ENCODE results near the gene PARM1.

Gene PARM1

DNA sequence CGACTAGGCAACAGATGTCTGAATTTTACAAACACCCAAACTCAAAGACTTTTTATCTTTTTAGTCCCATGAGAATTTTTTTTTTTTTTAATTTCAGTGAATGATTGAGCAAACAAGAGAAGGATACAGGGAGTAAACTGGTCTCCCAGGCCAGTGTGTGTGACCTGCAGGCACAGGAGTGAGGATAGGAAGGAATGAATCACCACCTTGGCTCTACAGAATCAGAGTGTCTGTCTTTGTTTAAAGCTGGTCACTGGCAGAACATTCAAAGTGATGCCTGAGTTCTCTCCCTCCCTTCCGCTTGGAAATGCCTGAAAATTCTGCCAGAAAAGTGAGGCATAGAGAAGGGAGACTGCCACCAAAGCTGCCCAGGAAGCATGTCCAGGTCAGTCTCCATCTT lies 69.5 kb downstream of the PARM1 start:
- no peak for TF ChIP-seq ZNF23 (tag by site-specific recombination; IDR thresholded peaks at IDR 0.05; ENCODE audit: borderline replicate concordance)
- TF ChIP-seq ZNF350 (tag by site-specific recombination; IDR thresholded peaks at IDR 0.05) = no peak
- TF ChIP-seq ZNF335 (tag by site-specific recombination; conservative IDR thresholded peaks at IDR 0.05) = no peak
- no peak for TF ChIP-seq MYNN (tag by site-specific recombination; IDR thresholded peaks at IDR 0.05; ENCODE audit: borderline replicate concordance)
- TF ChIP-seq, protein P1, sequence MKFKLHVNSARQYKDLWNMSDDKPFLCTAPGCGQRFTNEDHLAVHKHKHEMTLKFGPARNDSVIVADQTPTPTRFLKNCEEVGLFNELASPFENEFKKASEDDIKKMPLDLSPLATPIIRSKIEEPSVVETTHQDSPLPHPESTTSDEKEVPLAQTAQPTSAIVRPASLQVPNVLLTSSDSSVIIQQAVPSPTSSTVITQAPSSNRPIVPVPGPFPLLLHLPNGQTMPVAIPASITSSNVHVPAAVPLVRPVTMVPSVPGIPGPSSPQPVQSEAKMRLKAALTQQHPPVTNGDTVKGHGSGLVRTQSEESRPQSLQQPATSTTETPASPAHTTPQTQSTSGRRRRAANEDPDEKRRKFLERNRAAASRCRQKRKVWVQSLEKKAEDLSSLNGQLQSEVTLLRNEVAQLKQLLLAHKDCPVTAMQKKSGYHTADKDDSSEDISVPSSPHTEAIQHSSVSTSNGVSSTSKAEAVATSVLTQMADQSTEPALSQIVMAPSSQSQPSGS (tag by site-specific recombination; IDR thresholded peaks at IDR 0.05; ENCODE audit: low read depth) = no peak
- TF ChIP-seq, protein P2, sequence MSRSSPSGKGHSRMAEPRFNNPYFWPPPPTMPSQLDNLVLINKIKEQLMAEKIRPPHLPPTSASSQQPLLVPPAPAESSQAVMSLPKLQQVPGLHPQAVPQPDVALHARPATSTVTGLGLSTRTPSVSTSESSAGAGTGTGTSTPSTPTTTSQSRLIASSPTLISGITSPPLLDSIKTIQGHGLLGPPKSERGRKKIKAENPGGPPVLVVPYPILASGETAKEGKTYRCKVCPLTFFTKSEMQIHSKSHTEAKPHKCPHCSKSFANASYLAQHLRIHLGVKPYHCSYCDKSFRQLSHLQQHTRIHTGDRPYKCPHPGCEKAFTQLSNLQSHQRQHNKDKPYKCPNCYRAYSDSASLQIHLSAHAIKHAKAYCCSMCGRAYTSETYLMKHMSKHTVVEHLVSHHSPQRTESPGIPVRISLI (tag by site-specific recombination; IDR thresholded peaks at IDR 0.05) = no peak
- TF ChIP-seq ZNF354C (tag by site-specific recombination; IDR thresholded peaks at IDR 0.05; ENCODE audit: borderline replicate concordance, low read depth) = no peak
- TF ChIP-seq, protein P3, sequence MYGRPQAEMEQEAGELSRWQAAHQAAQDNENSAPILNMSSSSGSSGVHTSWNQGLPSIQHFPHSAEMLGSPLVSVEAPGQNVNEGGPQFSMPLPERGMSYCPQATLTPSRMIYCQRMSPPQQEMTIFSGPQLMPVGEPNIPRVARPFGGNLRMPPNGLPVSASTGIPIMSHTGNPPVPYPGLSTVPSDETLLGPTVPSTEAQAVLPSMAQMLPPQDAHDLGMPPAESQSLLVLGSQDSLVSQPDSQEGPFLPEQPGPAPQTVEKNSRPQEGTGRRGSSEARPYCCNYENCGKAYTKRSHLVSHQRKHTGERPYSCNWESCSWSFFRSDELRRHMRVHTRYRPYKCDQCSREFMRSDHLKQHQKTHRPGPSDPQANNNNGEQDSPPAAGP (tag by site-specific recombination; IDR thresholded peaks at IDR 0.05) = no peak
- no peak for TF ChIP-seq ZNF426 (tag by site-specific recombination; IDR thresholded peaks at IDR 0.05)
- TF ChIP-seq, protein P4, sequence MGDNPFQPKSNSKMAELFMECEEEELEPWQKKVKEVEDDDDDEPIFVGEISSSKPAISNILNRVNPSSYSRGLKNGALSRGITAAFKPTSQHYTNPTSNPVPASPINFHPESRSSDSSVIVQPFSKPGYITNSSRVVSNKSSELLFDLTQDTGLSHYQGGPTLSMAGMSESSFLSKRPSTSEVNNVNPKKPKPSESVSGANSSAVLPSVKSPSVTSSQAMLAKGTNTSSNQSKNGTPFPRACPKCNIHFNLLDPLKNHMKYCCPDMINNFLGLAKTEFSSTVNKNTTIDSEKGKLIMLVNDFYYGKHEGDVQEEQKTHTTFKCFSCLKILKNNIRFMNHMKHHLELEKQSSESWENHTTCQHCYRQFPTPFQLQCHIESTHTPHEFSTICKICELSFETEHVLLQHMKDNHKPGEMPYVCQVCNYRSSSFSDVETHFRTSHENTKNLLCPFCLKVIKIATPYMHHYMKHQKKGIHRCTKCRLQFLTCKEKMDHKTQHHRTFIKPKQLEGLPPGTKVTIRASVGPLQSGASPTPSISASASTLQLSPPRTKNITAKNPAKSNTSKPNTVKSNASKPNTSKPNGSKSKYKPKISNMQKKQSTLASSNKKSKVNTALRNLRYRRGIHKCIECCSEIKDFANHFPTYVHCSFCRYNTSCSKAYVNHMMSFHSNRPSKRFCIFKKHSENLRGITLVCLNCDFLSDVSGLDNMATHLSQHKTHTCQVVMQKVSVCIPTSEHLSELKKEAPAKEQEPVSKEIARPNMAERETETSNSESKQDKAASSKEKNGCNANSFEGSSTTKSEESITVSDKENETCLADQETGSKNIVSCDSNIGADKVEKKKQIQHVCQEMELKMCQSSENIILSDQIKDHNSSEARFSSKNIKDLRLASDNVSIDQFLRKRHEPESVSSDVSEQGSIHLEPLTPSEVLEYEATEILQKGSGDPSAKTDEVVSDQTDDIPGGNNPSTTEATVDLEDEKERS (tag by site-specific recombination; IDR thresholded peaks at IDR 0.05) = no peak
- TF ChIP-seq FEZF1 (tag by site-specific recombination; IDR thresholded peaks at IDR 0.05) = no peak
- no peak overlapping the region for H3K4me3 ChIP-seq (ENCODE audit: low read depth, low read length)
- ChIA-PET POLR2A (no interaction called here), CTCF (no interaction called here)
- H3K4me1 ChIP-seq (ENCODE audit: control insufficient read depth, insufficient read depth, low read length) = no peaks in the 10 kb centered on the region
- H3K36me3 ChIP-seq (ENCODE audit: control insufficient read depth in 2 of 2, insufficient read depth in 1 of 2, low read length in 2 of 2) = no peaks in the 10 kb centered on the region
- H3K27ac ChIP-seq (ENCODE audit: extremely low read depth, low read depth, low read length) = no peak overlapping the region
- no peaks in the 10 kb centered on the region for H3K9me3 ChIP-seq (ENCODE audit: control insufficient read depth, insufficient read depth, low read depth, low read length)

DNA sequence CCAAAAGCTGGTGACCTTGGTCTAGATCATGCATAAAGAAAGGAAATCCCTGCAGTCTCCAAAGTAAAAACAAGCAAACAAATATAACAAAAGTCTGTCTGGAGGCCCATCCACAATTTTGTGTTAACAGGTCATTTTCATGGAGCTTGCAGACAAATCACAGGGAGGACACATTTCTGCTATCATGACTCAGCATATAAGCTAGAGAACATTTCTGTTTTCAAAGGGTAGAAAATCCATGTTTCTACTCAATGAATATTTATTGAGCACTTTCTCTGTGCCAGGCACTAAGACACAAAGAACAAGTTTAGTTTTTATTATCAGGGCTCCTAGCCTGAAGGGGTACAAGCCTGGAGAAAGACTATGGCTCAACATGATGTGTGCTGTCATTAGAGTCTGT lies 71.1 kb downstream of the PARM1 start:
- no peaks in the 10 kb centered on the region for H3K36me3 ChIP-seq (ENCODE audit: control insufficient read depth in 2 of 2, insufficient read depth in 1 of 2, low read length in 2 of 2)
- ChIA-PET CTCF (no interaction called here), POLR2A (no interaction called here)
- no peak overlapping the region for H3K27ac ChIP-seq (ENCODE audit: extremely low read depth, low read depth, low read length)
- H3K9me3 ChIP-seq (ENCODE audit: control insufficient read depth, insufficient read depth, low read depth, low read length) = no peaks in the 10 kb centered on the region
- H3K4me1 ChIP-seq (ENCODE audit: control insufficient read depth, insufficient read depth, low read length) = no peaks in the 10 kb centered on the region
- no peak overlapping the region for H3K4me3 ChIP-seq (ENCODE audit: low read depth, low read length)
- TF ChIP-seq ZNF211 (tag by site-specific recombination; IDR thresholded peaks at IDR 0.05; ENCODE audit: low read depth) (no peak), ZNF843 (tag by site-specific recombination; IDR thresholded peaks at IDR 0.05) (no peak), ZBTB20 (tag by site-specific recombination; IDR thresholded peaks at IDR 0.05) (no peak), ZSCAN23 (tag by site-specific recombination; IDR thresholded peaks at IDR 0.05) (no peak), ZBTB7A (tag by site-specific recombination; IDR thresholded peaks at IDR 0.05; ENCODE audit: low read depth) (no peak), ZNF561 (tag by site-specific recombination; IDR thresholded peaks at IDR 0.05; ENCODE audit: borderline replicate concordance) (no peak), ZNF155 (tag by site-specific recombination; IDR thresholded peaks at IDR 0.05) (no peak), ZNF626 (tag by site-specific recombination; IDR thresholded peaks at IDR 0.05) (no peak), ZNF24 (tag by site-specific recombination; IDR thresholded peaks at IDR 0.05) (no peak), EGR2 (tag by site-specific recombination; IDR thresholded peaks at IDR 0.05; ENCODE audit: low read depth) (no peak), ZNF670 (tag by site-specific recombination; IDR thresholded peaks at IDR 0.05; ENCODE audit: low read depth) (no peak)
- TF ChIP-seq, protein P5, sequence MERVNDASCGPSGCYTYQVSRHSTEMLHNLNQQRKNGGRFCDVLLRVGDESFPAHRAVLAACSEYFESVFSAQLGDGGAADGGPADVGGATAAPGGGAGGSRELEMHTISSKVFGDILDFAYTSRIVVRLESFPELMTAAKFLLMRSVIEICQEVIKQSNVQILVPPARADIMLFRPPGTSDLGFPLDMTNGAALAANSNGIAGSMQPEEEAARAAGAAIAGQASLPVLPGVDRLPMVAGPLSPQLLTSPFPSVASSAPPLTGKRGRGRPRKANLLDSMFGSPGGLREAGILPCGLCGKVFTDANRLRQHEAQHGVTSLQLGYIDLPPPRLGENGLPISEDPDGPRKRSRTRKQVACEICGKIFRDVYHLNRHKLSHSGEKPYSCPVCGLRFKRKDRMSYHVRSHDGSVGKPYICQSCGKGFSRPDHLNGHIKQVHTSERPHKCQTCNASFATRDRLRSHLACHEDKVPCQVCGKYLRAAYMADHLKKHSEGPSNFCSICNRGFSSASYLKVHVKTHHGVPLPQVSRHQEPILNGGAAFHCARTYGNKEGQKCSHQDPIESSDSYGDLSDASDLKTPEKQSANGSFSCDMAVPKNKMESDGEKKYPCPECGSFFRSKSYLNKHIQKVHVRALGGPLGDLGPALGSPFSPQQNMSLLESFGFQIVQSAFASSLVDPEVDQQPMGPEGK (tag by site-specific recombination; IDR thresholded peaks at IDR 0.05) = no peak
- TF ChIP-seq, protein P6, sequence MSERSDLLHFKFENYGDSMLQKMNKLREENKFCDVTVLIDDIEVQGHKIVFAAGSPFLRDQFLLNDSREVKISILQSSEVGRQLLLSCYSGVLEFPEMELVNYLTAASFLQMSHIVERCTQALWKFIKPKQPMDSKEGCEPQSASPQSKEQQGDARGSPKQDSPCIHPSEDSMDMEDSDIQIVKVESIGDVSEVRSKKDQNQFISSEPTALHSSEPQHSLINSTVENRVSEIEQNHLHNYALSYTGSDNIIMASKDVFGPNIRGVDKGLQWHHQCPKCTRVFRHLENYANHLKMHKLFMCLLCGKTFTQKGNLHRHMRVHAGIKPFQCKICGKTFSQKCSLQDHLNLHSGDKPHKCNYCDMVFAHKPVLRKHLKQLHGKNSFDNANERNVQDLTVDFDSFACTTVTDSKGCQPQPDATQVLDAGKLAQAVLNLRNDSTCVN (tag by site-specific recombination; optimal IDR thresholded peaks at IDR 0.05) = no peak
- TF ChIP-seq, protein P7, sequence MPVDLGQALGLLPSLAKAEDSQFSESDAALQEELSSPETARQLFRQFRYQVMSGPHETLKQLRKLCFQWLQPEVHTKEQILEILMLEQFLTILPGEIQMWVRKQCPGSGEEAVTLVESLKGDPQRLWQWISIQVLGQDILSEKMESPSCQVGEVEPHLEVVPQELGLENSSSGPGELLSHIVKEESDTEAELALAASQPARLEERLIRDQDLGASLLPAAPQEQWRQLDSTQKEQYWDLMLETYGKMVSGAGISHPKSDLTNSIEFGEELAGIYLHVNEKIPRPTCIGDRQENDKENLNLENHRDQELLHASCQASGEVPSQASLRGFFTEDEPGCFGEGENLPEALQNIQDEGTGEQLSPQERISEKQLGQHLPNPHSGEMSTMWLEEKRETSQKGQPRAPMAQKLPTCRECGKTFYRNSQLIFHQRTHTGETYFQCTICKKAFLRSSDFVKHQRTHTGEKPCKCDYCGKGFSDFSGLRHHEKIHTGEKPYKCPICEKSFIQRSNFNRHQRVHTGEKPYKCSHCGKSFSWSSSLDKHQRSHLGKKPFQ (tag by site-specific recombination; IDR thresholded peaks at IDR 0.05) = no peak
